Spleen (tissue), 7 donors: ENCODE results near the gene KCNK4.
"Not testable (repeated sequence)": the region's sequence is repeated elsewhere in the genome, so short reads cannot be mapped to it uniquely, and the experiment has no call there.

Experiments used
- POLR2A ChIP-seq, 3 donors: fragments of 450-650 bp; IDR thresholded peaks; one replicate each; pipeline ENCODE4 v1.5.1; 2017; ENCODE audit warnings: antibody characterized with exemption in 3 of 3, mild to moderate bottlenecking in 1 of 3
- POLR2AphosphoS5 ChIP-seq, 3 donors: sonication (generic); formaldehyde crosslinking; IDR thresholded peaks; one replicate each; pipeline ENCODE4 v1.5.1; 2017; ENCODE audit warnings: antibody characterized with exemption in 3 of 3
- TF ChIP-seq, protein P1 (sequence below), 11 experiments: fragments of 200-600 bp in 7 of 11; fragments of 450-650 bp in 4 of 11; sonication (generic) in 4 of 11; IDR thresholded peaks in 8 of 11; conservative IDR thresholded peaks in 3 of 11; 1 replicate in 7 of 11; 2 replicates in 4 of 11; pipeline versions ENCODE4 v1.4.0 to v1.8.0; 2016 to 2021; ENCODE audit warnings: antibody characterized with exemption in 11 of 11, inconsistent platforms in 4 of 11, mild to moderate bottlenecking in 1 of 11
- donor health status: DM: no; HTN: no; CAD: no; lungs with moderate emphysema.
- donor health status: DM: no; HTN: no; CAD: no.
- donor health status: DM: no; HTN: no; CAD: no.

DNA sequence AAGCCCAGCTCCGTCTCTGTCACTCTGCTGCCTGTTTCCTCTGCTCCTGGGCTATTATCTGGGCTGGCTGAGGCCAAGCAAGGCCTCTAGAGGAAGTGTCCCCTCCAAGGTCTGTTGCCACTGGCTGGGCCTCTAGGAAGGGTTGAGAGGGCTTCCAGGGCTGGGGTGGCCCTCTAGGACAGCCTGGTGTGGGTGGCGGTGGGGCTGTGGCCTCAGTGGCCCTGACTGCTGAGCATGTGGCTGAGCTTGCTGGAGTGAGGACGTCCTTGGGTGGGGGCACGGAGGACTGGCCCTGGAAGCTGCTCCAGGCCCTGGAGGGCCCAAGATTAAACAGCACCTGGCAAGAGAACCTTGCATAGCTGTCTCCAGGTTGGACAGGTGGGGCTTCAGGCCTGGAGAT, 32.9 kb downstream of the KCNK4 start:
- TF ChIP-seq, protein P1, sequence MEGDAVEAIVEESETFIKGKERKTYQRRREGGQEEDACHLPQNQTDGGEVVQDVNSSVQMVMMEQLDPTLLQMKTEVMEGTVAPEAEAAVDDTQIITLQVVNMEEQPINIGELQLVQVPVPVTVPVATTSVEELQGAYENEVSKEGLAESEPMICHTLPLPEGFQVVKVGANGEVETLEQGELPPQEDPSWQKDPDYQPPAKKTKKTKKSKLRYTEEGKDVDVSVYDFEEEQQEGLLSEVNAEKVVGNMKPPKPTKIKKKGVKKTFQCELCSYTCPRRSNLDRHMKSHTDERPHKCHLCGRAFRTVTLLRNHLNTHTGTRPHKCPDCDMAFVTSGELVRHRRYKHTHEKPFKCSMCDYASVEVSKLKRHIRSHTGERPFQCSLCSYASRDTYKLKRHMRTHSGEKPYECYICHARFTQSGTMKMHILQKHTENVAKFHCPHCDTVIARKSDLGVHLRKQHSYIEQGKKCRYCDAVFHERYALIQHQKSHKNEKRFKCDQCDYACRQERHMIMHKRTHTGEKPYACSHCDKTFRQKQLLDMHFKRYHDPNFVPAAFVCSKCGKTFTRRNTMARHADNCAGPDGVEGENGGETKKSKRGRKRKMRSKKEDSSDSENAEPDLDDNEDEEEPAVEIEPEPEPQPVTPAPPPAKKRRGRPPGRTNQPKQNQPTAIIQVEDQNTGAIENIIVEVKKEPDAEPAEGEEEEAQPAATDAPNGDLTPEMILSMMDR (IDR thresholded peaks at IDR 0.05 in 8 of 11, conservative IDR thresholded peaks at IDR 0.05 in 3 of 11) = not testable (repeated sequence)
- TF ChIP-seq POLR2A (IDR thresholded peaks at IDR 0.05) = not testable (repeated sequence)
- peak in 2 of 3 donors; percentile 32 to 53 for TF ChIP-seq POLR2AphosphoS5 (IDR thresholded peaks at IDR 0.05)
